ENCODE results near the gene LRRK2.
"Not testable (repeated sequence)": the region's sequence is repeated elsewhere in the genome, so short reads cannot be mapped to it uniquely, and the experiment has no call there.

The LRRK2 gene

GRCh38 chr12:40248585-40249297 is 23.9 kb downstream of the LRRK2 start:
- DNase-seq (ENCODE audit: low read depth): no peak

- not testable (repeated sequence) for DNase-seq (ENCODE audit: low read depth)
Observed at GRCh38 chr12:40250652-40251051, 25.9 kb downstream of the LRRK2 start.

GRCh38 chr12:40253936-40254335 is 29.1 kb downstream of the LRRK2 start:
- peak; percentile 84 for DNase-seq (ENCODE audit: low read depth)

- DNase-seq (ENCODE audit: low read depth): no peak
Observed at GRCh38 chr12:40254455-40255085, 29.8 kb downstream of the LRRK2 start.

GRCh38 chr12:40258371-40258770 is 33.6 kb downstream of the LRRK2 start:
- no peak for DNase-seq (ENCODE audit: low read depth)

GRCh38 chr12:40261937-40262336 is 37.1 kb downstream of the LRRK2 start:
- DNase-seq (ENCODE audit: low read depth): no peak

GRCh38 chr12:40262657-40263056 is 37.9 kb downstream of the LRRK2 start:
- no peak for DNase-seq (ENCODE audit: low read depth)

- DNase-seq (ENCODE audit: low read depth): peak; percentile 64
Observed at GRCh38 chr12:40263616-40264409, 39.0 kb downstream of the LRRK2 start.

- no peak for DNase-seq (ENCODE audit: low read depth)
Observed at GRCh38 chr12:40271981-40272664, 47.3 kb downstream of the LRRK2 start.

GRCh38 chr12:40281791-40282364 is 57.1 kb downstream of the LRRK2 start:
- DNase-seq (ENCODE audit: low read depth): no peak

- peak; percentile 66 for DNase-seq (ENCODE audit: low read depth)
Observed at GRCh38 chr12:40286583-40286982, 61.8 kb downstream of the LRRK2 start.

- DNase-seq (ENCODE audit: low read depth): no peak
Observed at GRCh38 chr12:40287369-40287975, 62.7 kb downstream of the LRRK2 start.

GRCh38 chr12:40292788-40293429 is 68.1 kb downstream of the LRRK2 start:
- no peak for DNase-seq (ENCODE audit: low read depth)

GRCh38 chr12:40298341-40298740 is 73.5 kb downstream of the LRRK2 start:
- DNase-seq (ENCODE audit: low read depth): no peak

- peak; percentile 35 for DNase-seq (ENCODE audit: low read depth)
Observed at GRCh38 chr12:40300490-40300889, 75.7 kb downstream of the LRRK2 start.

- no peak for DNase-seq (ENCODE audit: low read depth)
Observed at GRCh38 chr12:40309001-40309400, 84.2 kb downstream of the LRRK2 start.

- DNase-seq (ENCODE audit: low read depth): no peak
Observed at GRCh38 chr12:40310211-40310610, 85.4 kb downstream of the LRRK2 start.

- no peak for DNase-seq (ENCODE audit: low read depth)
Observed at GRCh38 chr12:40312196-40312595, 87.4 kb downstream of the LRRK2 start.

GRCh38 chr12:40312982-40313576 is 88.3 kb downstream of the LRRK2 start:
- DNase-seq (ENCODE audit: low read depth): peak; percentile 22

GRCh38 chr12:40313928-40314327 is 89.1 kb downstream of the LRRK2 start:
- no peak for DNase-seq (ENCODE audit: low read depth)

GRCh38 chr12:40314927-40315326 is 90.1 kb downstream of the LRRK2 start:
- DNase-seq (ENCODE audit: low read depth): no peak

Measured in fibroblast of gingiva (primary cell).